Activated naive CD8-positive, alpha-beta T cell treated with anti-CD3 and anti-CD28 coated beads for 36 hours (primary cell): ENCODE data around the gene SLC35G3. TPM values are rescaled to one million over a fixed set of nuclear protein-coding genes. Genes with fewer than 3 reads are reported as not detected.

Experiments used
- total RNA-seq, 2 experiments: library from RNA; stranded (reverse); gene quantifications; one replicate each; pipeline ENCODE4 v1.2.3, GENCODE V29; 2021

SLC35G3 gene
- total RNA-seq, 2 experiments from 2014 or later = not detected

Other genes with a start within 250 kb of the SLC35G3 start
- 1 to 10 TPM; 1.8 to 1.9 TPM for gene CCT6B, start 232.9 kb downstream of the SLC35G3 start, total RNA-seq
- 10 to 100 TPM; 18.9 to 21.6 TPM for gene ZNF830, start 232.9 kb downstream of the SLC35G3 start, total RNA-seq
- 10 to 100 TPM; 43.5 to 45.7 TPM for gene LIG3, start 213.9 kb downstream of the SLC35G3 start, total RNA-seq
- gene RFFL, start 130.7 kb downstream of the SLC35G3 start, total RNA-seq = 10 to 100 TPM in 1 of 2 experiments, 1 to 10 TPM in 1; 9.6 to 10.3 TPM
- 10 to 100 TPM; 25.8 to 30.8 TPM for gene RAD51D, start 74.5 kb downstream of the SLC35G3 start, total RNA-seq
- gene FNDC8, start 72.8 kb downstream of the SLC35G3 start, total RNA-seq = not detected
- gene NLE1, start 52.1 kb downstream of the SLC35G3 start, total RNA-seq = 10 to 100 TPM; 59.9 to 61.8 TPM
- gene UNC45B, start 46.6 kb downstream of the SLC35G3 start, total RNA-seq = under 1 TPM; 0.06 to 0.10 TPM
- gene SLFN5, start 48.7 kb upstream of the SLC35G3 start, total RNA-seq = 10 to 100 TPM; 33.9 to 37.9 TPM
- gene SLFN11, start 179.2 kb upstream of the SLC35G3 start, total RNA-seq = 10 to 100 TPM; 35.6 to 37.9 TPM
- 1 to 10 TPM; 6.0 to 8.6 TPM for gene SLFN12, start 238.1 kb upstream of the SLC35G3 start, total RNA-seq